GM12878 (cell line): ENCODE results near the gene OR5K1. TPM values are rescaled to one million over a fixed set of nuclear protein-coding genes. Genes with fewer than 3 reads are reported as not detected.

Experiments used
- ATAC-seq: fragments of 200-7000 bp; cut with Tn5 transposase; 3 replicates; pipeline ENCODE4 v1.9.1; 2020; ENCODE audit warnings: mild to moderate bottlenecking, moderate library complexity
- BruUV-seq: library from RNA; stranded (reverse); fragments of 400-500 nt; replicated peaks from 2 replicates; lab custom pipeline; 2021; lab: Mats Ljungman, UMichigan
- CTCF ChIA-PET: fragments of 300-600 bp; sonication (Branson Sonifier 250); formaldehyde crosslinking; extraction: SDS; loops from one replicate; lab custom pipeline; 2021; ENCODE audit warnings: inconsistent platforms; lab: Yijun Ruan, JAX
- POLR2A ChIA-PET: fragments of 350-600 bp; formaldehyde crosslinking; extraction: SDS; loops from one replicate; lab custom pipeline; 2021; ENCODE audit warnings: inconsistent platforms; lab: Charles Lee
- RAD21 ChIA-PET: fragments of 300-600 bp; sonication (Branson Sonifier 250); formaldehyde crosslinking; loops from one replicate; lab custom pipeline; 2023; ENCODE audit warnings: antibody characterized with exemption; ENCODE audit not compliant: unreplicated experiment; lab: Charles Lee
- SMC1A ChIA-PET: fragments of 300-600 bp; sonication (Branson Sonifier 250); formaldehyde crosslinking; loops from one replicate; lab custom pipeline; 2023; ENCODE audit not compliant: unreplicated experiment, uncharacterized antibody; lab: Charles Lee
- DNase-seq: peaks from one replicate; pipeline ENCODE4 v3.0.0-alpha.2; 2011; ENCODE audit warnings: low read depth, low spot score
- FAIRE-seq: peaks from 3 replicates; lab custom pipeline; 2011; peaks lifted over from hg19 to GRCh38; lab: Jason Lieb, UNC
- H2AFZ ChIP-seq: 2 replicates; pipeline ENCODE4 v1.6.0; 2011; ENCODE audit warnings: low read depth, low read length, control low read depth; ENCODE audit not compliant: control insufficient read depth
- H3K27ac ChIP-seq: 2 replicates; pipeline ENCODE4 v1.5.1; 2011; ENCODE audit warnings: control low read depth; ENCODE audit not compliant: control insufficient read depth, insufficient read depth
- H3K27me3 ChIP-seq, 2 experiments: replicated peaks in 1 of 2; 2 replicates each; pipeline versions ENCODE4 v1.6.0 to v1.6.1; 2011; ENCODE audit warnings: low read length in 1 of 2; ENCODE audit not compliant: control insufficient read depth in 2 of 2, insufficient read depth in 2 of 2
- H3K36me3 ChIP-seq, 2 experiments: 2 replicates each; pipeline ENCODE4 v1.5.1; 2011; ENCODE audit warnings: low read length in 1 of 2; ENCODE audit not compliant: control insufficient read depth in 2 of 2, insufficient read depth in 2 of 2
- H3K4me1 ChIP-seq: 2 replicates; pipeline ENCODE4 v1.6.1; 2011; ENCODE audit warnings: mild to moderate bottlenecking, low read length, moderate library complexity, mixed read lengths; ENCODE audit not compliant: control insufficient read depth, insufficient read depth
- H3K4me2 ChIP-seq: 2 replicates; pipeline ENCODE4 v1.6.0; 2011; ENCODE audit warnings: control low read depth; ENCODE audit not compliant: control insufficient read depth, insufficient read depth
- H3K4me3 ChIP-seq: fragments of 200-600 bp; sonication (generic); 2 replicates; pipeline ENCODE4 v1.5.1; 2016
- H3K79me2 ChIP-seq: 2 replicates; pipeline ENCODE4 v1.6.0; 2011; ENCODE audit warnings: low read length; ENCODE audit not compliant: control insufficient read depth, insufficient read depth
- H3K9ac ChIP-seq: 2 replicates; pipeline ENCODE4 v1.8.0; 2011; ENCODE audit warnings: low read length, control low read depth, mixed read lengths; ENCODE audit not compliant: control insufficient read depth, insufficient read depth
- H3K9me3 ChIP-seq: replicated peaks from 3 replicates; pipeline ENCODE4 v1.5.1; 2011; ENCODE audit warnings: mild to moderate bottlenecking, low read length; ENCODE audit not compliant: control insufficient read depth, insufficient read depth
- H4K20me1 ChIP-seq: 2 replicates; pipeline ENCODE4 v1.6.0; 2011; ENCODE audit not compliant: control insufficient read depth, insufficient read depth
- HCFC1 ChIP-seq: fragments of 150-350 bp; IDR thresholded peaks from 2 replicates; pipeline ENCODE4 v1.6.1; 2014; ENCODE audit warnings: low read length
- HDAC2 ChIP-seq: fragments of 200-600 bp; sonication (generic); IDR thresholded peaks from 2 replicates; pipeline ENCODE4 v1.6.1; 2017
- ZNF384 ChIP-seq: IDR thresholded peaks from 2 replicates; pipeline ENCODE4 v1.6.1; 2012; ENCODE audit warnings: low read depth, mild to moderate bottlenecking, low read length, improper control_type of control experiment, borderline replicate concordance
- in situ Hi-C: fragments of 300-500 bp; cut with MboI; formaldehyde crosslinking; loops from 9 replicates; pipeline ENCODE4 v1.14.3; 2018; ENCODE audit warnings: mixed read lengths
- intact Hi-C: fragments of 100-400 bp; cut with micrococcal nuclease; formaldehyde crosslinking; loops from one replicate; pipeline ENCODE4 v1.14.2; 2022; ENCODE audit not compliant: unreplicated experiment
- polyA plus RNA-seq, 11 experiments: library from polyadenylated mRNA; depleted of rRNA in 4 of 11; unstranded in 6 of 11; stranded (reverse) in 5 of 11; fragments of >200 nt; fragmentation: Nextera tagmentation in 4 of 11; fragmentation: Illumina TruSeq in 1 of 11; extraction: Ambion mirVana in 4 of 11; extraction: Trizol in 1 of 11; gene quantifications; 1 replicate in 1 of 11; 2 replicates in 10 of 11; pipeline versions ENCODE4 v1.2.1 to v1.2.3, GENCODE V29; 2011 to 2016; ENCODE audit warnings: inconsistent platforms in 2 of 11, missing spikeins in 2 of 11, low read depth in 1 of 11
- total RNA-seq, 4 experiments: library from RNA; depleted of rRNA in 3 of 4; stranded (reverse); fragments of >200 nt in 3 of 4; fragmentation: Illumina TruSeq in 1 of 4; extraction: Trizol in 1 of 4; gene quantifications; 2 replicates each; pipeline versions ENCODE4 v1.2.1 to v1.2.3, GENCODE V29; 2013 to 2021
- TF ChIP-seq, protein P1 (sequence below): fragments of 450-650 bp; formaldehyde crosslinking; IDR thresholded peaks from 2 replicates; pipeline ENCODE4 v1.4.0; 2022; ENCODE audit warnings: mild to moderate bottlenecking, moderate library complexity
- TF ChIP-seq, protein P2 (sequence below): fragments of 450-650 bp; formaldehyde crosslinking; IDR thresholded peaks from 2 replicates; pipeline ENCODE4 v1.4.0; 2020; ENCODE audit warnings: mild to moderate bottlenecking, moderate library complexity

The OR5K1 gene
- total and polyA plus RNA-seq, 10 of the 15 experiments (the other 5 are each of a cell fraction or from before 2014, with no cell fraction given): 0.50 TPM; not detected in 9

DNA sequence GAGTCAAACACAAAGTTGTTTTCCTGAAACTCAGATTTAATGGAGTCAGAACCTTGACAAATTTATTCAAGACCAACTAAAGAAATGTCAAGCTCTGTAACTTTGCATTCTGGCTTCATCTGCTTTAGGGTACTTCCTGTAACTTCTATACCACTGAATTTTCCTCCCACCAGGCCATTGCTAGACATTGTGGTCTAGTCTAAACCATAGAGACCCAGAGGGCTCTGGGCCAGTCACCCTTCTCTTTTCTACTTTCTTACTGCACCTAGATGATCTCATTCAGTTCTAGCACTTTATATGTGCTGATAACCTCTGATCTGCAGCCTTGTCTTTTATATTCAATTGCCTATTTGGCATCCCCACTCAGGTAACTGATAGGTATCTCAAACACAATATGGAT, 2.8 kb upstream of the OR5K1 start:
- CTCF ChIA-PET: no interaction called here
- H3K4me3 ChIP-seq: no peak overlapping the region
- TF ChIP-seq ZNF384: no peak
- TF ChIP-seq, protein P1, sequence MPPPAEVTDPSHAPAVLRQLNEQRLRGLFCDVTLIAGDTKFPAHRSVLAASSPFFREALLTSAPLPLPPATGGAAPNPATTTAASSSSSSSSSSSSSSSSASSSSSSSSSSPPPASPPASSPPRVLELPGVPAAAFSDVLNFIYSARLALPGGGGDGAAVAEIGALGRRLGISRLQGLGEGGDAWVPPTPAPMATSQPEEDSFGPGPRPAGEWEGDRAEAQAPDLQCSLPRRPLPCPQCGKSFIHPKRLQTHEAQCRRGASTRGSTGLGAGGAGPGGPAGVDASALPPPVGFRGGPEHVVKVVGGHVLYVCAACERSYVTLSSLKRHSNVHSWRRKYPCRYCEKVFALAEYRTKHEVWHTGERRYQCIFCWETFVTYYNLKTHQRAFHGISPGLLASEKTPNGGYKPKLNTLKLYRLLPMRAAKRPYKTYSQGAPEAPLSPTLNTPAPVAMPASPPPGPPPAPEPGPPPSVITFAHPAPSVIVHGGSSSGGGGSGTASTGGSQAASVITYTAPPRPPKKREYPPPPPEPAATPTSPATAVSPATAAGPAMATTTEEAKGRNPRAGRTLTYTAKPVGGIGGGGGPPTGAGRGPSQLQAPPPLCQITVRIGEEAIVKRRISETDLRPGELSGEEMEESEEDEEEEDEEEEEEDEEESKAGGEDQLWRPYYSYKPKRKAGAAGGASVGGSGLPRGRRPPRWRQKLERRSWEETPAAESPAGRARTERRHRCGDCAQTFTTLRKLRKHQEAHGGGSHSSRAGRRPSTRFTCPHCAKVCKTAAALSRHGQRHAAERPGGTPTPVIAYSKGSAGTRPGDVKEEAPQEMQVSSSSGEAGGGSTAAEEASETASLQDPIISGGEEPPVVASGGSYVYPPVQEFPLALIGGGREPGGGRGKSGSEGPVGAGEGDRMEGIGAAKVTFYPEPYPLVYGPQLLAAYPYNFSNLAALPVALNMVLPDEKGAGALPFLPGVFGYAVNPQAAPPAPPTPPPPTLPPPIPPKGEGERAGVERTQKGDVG (CRISPR knock-in tag): no peak
- TF ChIP-seq HCFC1: no peak
- TF ChIP-seq, protein P2, sequence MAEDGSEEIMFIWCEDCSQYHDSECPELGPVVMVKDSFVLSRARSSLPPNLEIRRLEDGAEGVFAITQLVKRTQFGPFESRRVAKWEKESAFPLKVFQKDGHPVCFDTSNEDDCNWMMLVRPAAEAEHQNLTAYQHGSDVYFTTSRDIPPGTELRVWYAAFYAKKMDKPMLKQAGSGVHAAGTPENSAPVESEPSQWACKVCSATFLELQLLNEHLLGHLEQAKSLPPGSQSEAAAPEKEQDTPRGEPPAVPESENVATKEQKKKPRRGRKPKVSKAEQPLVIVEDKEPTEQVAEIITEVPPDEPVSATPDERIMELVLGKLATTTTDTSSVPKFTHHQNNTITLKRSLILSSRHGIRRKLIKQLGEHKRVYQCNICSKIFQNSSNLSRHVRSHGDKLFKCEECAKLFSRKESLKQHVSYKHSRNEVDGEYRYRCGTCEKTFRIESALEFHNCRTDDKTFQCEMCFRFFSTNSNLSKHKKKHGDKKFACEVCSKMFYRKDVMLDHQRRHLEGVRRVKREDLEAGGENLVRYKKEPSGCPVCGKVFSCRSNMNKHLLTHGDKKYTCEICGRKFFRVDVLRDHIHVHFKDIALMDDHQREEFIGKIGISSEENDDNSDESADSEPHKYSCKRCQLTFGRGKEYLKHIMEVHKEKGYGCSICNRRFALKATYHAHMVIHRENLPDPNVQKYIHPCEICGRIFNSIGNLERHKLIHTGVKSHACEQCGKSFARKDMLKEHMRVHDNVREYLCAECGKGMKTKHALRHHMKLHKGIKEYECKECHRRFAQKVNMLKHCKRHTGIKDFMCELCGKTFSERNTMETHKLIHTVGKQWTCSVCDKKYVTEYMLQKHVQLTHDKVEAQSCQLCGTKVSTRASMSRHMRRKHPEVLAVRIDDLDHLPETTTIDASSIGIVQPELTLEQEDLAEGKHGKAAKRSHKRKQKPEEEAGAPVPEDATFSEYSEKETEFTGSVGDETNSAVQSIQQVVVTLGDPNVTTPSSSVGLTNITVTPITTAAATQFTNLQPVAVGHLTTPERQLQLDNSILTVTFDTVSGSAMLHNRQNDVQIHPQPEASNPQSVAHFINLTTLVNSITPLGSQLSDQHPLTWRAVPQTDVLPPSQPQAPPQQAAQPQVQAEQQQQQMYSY (CRISPR knock-in tag): no peak
- no peak for TF ChIP-seq HDAC2
- TF ChIP-seq, all 136 proteins: peak for 0
- SMC1A ChIA-PET: interaction anchor here (0.7 to 3.5 kb wide), 6 partner anchors 15 to 43 kb away, joined by 3 to 10 read pairs (median 3); no protein-coding TSS in a partner anchor
- intact Hi-C loops: no loop called here
- H3K27ac ChIP-seq: no peak overlapping the region
- POLR2A ChIA-PET: no interaction called here
- no peak overlapping the region for H3K4me2 ChIP-seq
- no peak for FAIRE-seq
- in situ Hi-C loops: no loop called here
- DNase-seq: no peak
- no peaks in the 10 kb centered on the region for H3K79me2 ChIP-seq
- no peak overlapping the region for H3K9ac ChIP-seq
- RAD21 ChIA-PET: no interaction called here
- H3K4me1 ChIP-seq: no peaks in the 10 kb centered on the region
- no peaks in the 10 kb centered on the region for H3K27me3 ChIP-seq
- no peaks in the 10 kb centered on the region for H3K36me3 ChIP-seq
- ATAC-seq: peak; percentile 52; the same call in 2 of the 3 replicates
- no peaks in the 10 kb centered on the region for H4K20me1 ChIP-seq
- H3K9me3 ChIP-seq: no peaks in the 10 kb centered on the region; the same call in 2 of the 3 replicates
- H2AFZ ChIP-seq: no peak overlapping the region
- BruUV-seq: no TSS peak
